RWPE1 (cell line): ENCODE data around the gene ANKLE2.

ENCODE experiments used
- CTCF ChIA-PET: fragments of 350-600 bp; sonication (Branson Sonifier 250); formaldehyde crosslinking; extraction: SDS; loops from one replicate; lab custom pipeline; 2021; lab: Yijun Ruan, JAX
- POLR2A ChIA-PET: fragments of 400-600 bp; formaldehyde crosslinking; extraction: SDS; loops from one replicate; lab custom pipeline; 2020; ENCODE audit warnings: antibody characterized with exemption; ENCODE audit not compliant: low non-redundant PET; lab: Yijun Ruan, JAX
- DNase-seq: peaks from one replicate; pipeline ENCODE4 v3.0.0; 2012; ENCODE audit warnings: low spot score
- H3K27ac ChIP-seq: fragments of 450-650 bp; 2 replicates; pipeline ENCODE4 v1.5.1; 2017
- TF ChIP-seq, protein P1 (sequence below): fragments of 450-650 bp; conservative IDR thresholded peaks from 2 replicates; pipeline ENCODE4 v1.5.1; 2017; ENCODE audit warnings: low read depth, mild to moderate bottlenecking

The ANKLE2 gene

DNA sequence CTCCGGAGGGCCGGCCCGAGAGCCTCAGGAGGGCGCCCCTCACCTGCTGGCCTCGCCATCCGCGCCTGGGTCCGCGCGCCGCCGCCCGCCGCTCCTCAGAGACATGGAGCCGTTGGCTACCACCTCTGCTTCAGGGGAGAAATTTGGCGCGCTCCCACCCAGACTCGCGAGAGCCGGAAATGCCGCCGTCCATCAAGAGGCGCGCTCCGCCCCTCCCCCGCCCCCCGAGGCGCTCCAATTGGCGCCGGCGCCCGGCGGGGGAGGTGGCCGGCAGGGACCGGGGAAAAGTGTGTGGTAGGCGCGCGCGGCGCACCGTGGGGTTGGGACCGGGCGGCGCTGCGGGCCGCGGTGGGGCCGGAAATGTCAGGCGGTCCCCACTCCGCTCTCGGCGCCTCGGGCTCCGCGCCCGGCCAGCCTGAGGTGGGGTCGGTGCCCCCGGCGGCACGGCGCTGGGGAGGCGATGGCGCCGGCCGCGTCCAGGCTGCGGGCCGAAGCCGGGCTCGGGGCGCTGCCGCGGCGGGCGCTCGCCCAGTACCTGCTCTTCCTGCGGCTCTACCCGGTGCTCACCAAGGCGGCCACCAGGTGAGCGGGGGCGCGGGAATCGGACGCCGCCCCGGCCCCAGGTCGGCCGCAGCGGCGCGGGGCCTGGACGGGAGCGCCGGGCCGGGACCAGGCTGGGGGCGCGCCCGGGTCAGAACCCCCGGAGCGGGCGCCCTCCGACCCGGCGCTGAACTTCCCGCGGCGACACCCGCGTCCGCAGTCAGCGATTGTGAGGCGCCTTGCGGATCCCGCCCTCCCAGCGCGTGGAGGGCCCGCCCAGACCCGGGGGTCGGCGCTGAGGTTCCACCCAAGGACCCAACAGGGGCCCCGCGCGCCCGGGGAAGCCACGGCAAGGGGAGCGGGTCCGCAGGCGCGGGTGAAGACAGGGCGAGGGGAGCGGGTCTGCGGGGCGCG, 74.1 kb downstream of the ANKLE2 start, which contains the start of the genes POLE and PXMP2:
Gene POLE, minus strand, starts transcription at position 132 of the 954 bp plus-strand sequence. Its CDS starts 27 bp downstream, at position 105.
Gene PXMP2, plus strand, starts transcription at position 377 of the 954 bp plus-strand sequence. Its CDS starts 84 bp downstream, at position 461.
- peak; percentile 96 for DNase-seq
- POLR2A ChIA-PET, result no interaction called here
- TF ChIP-seq, protein P1, sequence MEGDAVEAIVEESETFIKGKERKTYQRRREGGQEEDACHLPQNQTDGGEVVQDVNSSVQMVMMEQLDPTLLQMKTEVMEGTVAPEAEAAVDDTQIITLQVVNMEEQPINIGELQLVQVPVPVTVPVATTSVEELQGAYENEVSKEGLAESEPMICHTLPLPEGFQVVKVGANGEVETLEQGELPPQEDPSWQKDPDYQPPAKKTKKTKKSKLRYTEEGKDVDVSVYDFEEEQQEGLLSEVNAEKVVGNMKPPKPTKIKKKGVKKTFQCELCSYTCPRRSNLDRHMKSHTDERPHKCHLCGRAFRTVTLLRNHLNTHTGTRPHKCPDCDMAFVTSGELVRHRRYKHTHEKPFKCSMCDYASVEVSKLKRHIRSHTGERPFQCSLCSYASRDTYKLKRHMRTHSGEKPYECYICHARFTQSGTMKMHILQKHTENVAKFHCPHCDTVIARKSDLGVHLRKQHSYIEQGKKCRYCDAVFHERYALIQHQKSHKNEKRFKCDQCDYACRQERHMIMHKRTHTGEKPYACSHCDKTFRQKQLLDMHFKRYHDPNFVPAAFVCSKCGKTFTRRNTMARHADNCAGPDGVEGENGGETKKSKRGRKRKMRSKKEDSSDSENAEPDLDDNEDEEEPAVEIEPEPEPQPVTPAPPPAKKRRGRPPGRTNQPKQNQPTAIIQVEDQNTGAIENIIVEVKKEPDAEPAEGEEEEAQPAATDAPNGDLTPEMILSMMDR, result no peak
- peak within 1 kb of the TSS; percentile 87 for H3K27ac ChIP-seq
- CTCF ChIA-PET, result no interaction called here

DNA sequence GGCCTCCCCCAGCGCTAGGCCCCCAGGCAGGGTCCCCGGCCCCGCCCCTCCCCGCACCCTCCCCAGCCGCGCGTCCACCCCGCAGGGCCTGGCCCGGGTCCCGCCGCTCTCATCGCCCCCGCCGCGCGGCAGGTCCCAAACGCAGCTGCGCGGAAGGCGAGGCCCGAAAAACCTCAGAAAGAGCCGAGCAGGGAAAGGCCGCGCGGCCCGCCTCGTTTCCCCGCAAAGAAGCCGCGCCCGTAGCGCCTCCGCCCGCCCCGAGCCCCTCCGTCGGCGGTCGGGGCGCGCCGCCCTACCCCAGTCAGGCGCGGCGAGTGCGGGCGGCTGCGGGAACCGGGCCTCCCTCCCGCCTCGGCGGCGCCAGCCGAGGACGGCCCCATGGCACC, 74.8 kb downstream of the ANKLE2 start:
- POLR2A ChIA-PET, result no interaction called here
- peak overlapping the region; percentile 87 for H3K27ac ChIP-seq
- DNase-seq, result peak; percentile 44
- TF ChIP-seq, protein P1, result no peak
- CTCF ChIA-PET, result interaction anchor here (0.7 kb wide), 1 partner anchor 122 kb away, joined by 4 read pairs; no protein-coding TSS in a partner anchor

DNA sequence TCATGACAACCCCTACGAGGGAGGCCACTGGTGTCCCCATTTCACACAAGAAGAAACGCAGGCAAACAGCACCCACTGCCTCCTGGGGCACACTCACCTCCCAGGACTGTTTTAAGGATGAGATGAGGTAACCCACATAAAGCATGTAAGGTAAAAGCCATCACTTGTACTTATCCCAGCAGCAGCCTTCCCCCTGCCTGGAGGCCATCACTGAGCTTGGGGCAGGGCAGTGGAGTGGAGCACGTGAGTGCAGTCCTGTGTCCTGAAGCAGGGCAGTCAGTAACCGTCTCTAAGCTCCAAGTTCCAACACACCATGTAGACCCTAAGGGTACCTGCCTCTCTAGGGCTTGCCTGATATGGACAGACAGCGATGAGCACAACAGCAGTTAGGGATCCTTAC, 76.2 kb downstream of the ANKLE2 start:
- no peak for DNase-seq
- H3K27ac ChIP-seq, result peak overlapping the region; percentile 87; the same call in 1 of the 2 replicates
- CTCF ChIA-PET, result no interaction called here
- POLR2A ChIA-PET, result interaction anchor here (0.6 kb wide), 1 partner anchor 32 kb away, joined by 3 read pairs; no protein-coding TSS in a partner anchor
- TF ChIP-seq, protein P1, result no peak

DNA sequence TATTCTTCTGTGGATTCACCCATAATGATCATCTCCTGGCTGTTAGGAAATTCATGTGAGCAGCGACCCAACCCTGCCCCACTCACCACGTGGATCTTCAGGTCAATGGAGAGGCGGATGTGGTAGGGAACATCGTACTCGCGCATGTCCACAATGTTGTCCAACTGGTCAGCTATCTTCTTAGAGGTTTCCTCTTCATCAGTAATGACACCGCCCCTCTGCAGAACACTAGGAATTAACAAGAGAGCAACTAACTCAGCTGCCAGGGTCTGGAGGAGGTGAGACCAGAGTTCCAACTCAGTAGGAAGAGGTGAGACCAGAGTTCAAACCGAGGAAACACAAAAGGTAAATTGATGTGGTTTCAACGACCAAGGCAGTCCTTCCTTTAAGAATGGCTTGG, 84.1 kb downstream of the ANKLE2 start:
- no peak for DNase-seq
- CTCF ChIA-PET, result no interaction called here
- H3K27ac ChIP-seq, result no peak overlapping the region
- POLR2A ChIA-PET, result no interaction called here
- TF ChIP-seq, protein P1, result no peak

DNA sequence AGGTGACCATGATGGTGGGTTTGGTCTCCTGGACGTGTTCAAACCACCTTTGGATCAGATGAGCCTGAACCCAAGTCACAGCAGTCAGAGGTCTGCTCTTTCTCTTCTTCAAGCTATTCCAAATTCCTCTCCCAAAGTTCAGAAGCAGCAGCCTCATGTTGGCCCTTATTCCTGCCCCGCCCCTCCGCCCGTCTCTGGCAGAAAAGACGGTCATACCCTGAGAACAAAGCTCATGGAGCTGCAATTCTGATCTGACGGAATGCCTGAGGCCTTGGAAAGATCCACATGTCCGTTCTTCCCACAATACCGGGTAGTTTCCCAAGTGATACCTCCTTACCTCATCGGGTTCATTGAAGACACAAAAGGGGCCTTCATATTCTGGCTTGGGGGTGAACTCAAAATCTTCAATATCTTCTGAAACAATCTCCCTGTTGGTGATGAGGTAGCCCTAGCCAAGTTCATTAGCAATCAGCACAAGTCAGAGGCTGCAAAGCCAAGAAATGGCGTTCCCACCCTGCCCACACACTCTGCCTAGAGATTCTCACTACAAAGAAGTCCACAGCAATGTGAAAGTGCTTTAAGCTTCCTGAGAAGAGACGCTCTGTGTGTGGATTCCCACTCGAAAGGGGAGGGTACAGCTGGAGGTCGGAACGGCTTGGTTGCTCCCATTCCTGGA, 85.7 kb downstream of the ANKLE2 start:
- no peak overlapping the region for H3K27ac ChIP-seq
- ChIA-PET CTCF (no interaction called here), POLR2A (no interaction called here)
- no peak for DNase-seq
- TF ChIP-seq, protein P1, result no peak
